ENCODE data around the gene TCERG1L. TPM values are rescaled to one million over a fixed set of nuclear protein-coding genes. Genes with fewer than 3 reads are reported as not detected.

The TCERG1L gene
- total RNA-seq, 2 donors from 2014 or later, result 0.12 TPM; not detected in 1

DNA sequence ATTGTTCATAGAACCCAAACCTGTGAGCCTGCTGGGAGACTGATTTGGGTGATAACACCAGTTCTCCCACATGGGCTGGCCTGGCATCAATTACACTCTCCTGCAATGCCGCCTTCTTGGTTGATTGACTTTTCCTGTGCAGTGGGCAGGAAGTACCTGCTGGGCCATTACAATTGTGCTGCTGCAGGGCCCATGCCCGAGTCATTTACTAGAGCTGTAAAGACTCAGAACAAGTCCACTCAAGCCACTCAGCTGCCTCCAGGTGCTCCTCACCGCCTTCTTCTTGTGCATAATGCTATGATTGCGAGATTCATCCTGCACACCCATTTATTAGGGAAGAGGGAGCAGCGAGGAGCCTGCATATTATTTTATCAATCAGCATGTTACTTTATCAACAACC lies 264.0 kb downstream of the TCERG1L start:
- H3K36me3 ChIP-seq, result no peaks in the 10 kb centered on the region
- H3K4me1 ChIP-seq, result no peaks in the 10 kb centered on the region
- H3K4me3 ChIP-seq, result no peak overlapping the region
- H3K27ac ChIP-seq, result no peak overlapping the region
- DNase-seq (ENCODE audit: low spot score), result no peak
- TF ChIP-seq CTCF (IDR thresholded peaks at IDR 0.05), result no peak
- no peaks in the 10 kb centered on the region for H3K27me3 ChIP-seq
- no peaks in the 10 kb centered on the region for H3K9me3 ChIP-seq

GRCh38 chr10:131046194-131046593 lies 265.3 kb downstream of the TCERG1L start:
- Histone ChIP-seq H3K4me1 (no peaks in the 10 kb centered on the region), H3K9me3 (no peaks in the 10 kb centered on the region), H3K27ac (no peak overlapping the region), H3K27me3 (no peaks in the 10 kb centered on the region), H3K4me3 (no peak overlapping the region), H3K36me3 (no peaks in the 10 kb centered on the region)
- TF ChIP-seq CTCF (IDR thresholded peaks at IDR 0.05), result no peak
- DNase-seq (ENCODE audit: low spot score), result no peak

DNA sequence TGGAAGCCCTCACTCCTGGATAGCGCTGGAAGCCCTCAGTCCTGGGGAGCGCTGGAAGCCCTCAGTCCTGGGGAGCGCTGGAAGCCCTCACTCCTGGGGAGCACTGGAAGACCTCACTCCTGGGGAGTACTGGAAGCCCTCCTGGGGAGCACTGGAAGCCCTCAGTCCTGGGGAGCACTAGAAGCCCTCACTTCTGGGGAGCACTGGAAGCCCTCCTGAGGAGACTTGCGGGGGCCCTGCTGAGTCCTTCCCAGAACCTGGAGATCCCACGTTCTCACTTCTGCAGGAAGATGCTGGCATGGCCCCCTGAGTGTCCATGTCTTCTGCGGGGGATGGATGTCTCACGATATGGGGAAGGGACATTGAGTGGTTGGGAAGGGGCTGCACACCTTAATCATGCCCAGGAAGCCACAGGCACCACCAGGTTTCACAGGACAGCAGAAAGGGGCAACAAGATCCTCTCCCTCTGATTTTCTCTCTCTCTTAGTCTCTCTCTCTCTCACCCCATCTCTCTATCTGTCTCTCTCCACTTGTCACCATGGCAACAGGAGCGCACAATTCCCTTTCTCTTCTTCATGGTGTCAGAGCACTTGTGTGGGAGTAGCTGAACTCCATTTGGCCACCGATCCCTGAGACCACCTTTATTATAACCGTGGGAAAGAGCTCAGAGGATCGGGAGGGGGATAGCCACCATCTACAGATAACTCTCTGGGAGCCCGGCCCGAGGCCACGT lies 267.0 kb downstream of the TCERG1L start:
- H3K9me3 ChIP-seq, result no peaks in the 10 kb centered on the region
- no peak overlapping the region for H3K4me3 ChIP-seq
- H3K27ac ChIP-seq, result no peak overlapping the region
- no peaks in the 10 kb centered on the region for H3K4me1 ChIP-seq
- no peak for DNase-seq (ENCODE audit: low spot score)
- no peaks in the 10 kb centered on the region for H3K27me3 ChIP-seq
- no peaks in the 10 kb centered on the region for H3K36me3 ChIP-seq
- TF ChIP-seq CTCF (IDR thresholded peaks at IDR 0.05), result no peak

- no peak for DNase-seq (ENCODE audit: low spot score)
- H3K36me3 ChIP-seq, result no peaks in the 10 kb centered on the region
- no peaks in the 10 kb centered on the region for H3K27me3 ChIP-seq
- H3K27ac ChIP-seq, result no peak overlapping the region
- H3K4me3 ChIP-seq, result no peak overlapping the region
- H3K4me1 ChIP-seq, result no peaks in the 10 kb centered on the region
- no peaks in the 10 kb centered on the region for H3K9me3 ChIP-seq
- no peak for TF ChIP-seq CTCF (IDR thresholded peaks at IDR 0.05)
Measured at GRCh38 chr10:131043039-131043691, 268.4 kb downstream of the TCERG1L start.

Measured in right atrium auricular region (tissue), 2 donors.